GM19463 (cell line): ENCODE measurements around the gene ZNF608.

ENCODE experiments used
- ATAC-seq: cut with Tn5 transposase; IDR thresholded peaks from one replicate; pipeline ENCODE4 v1.9.1; 2021; ENCODE audit warnings: mild to moderate bottlenecking, moderate library complexity; ENCODE audit not compliant: unreplicated experiment

ZNF608 gene

GRCh38 chr5:124754206-124754927 is 7.9 kb upstream of the ZNF608 start:
- ATAC-seq: no peak

GRCh38 chr5:124752854-124753720 is 6.6 kb upstream of the ZNF608 start:
- no peak for ATAC-seq

- no peak for ATAC-seq
These were observed 4.6 kb upstream of the ZNF608 start for GRCh38 chr5:124751031-124751430.

GRCh38 chr5:124748687-124749594 is 2.5 kb upstream of the ZNF608 start:
- ATAC-seq: peak; percentile 84

GRCh38 chr5:124747791-124748686 is 1.6 kb upstream of the ZNF608 start:
- peak; percentile 43 for ATAC-seq

- no peak for ATAC-seq
These were observed 714 bp upstream of the ZNF608 start for GRCh38 chr5:124746916-124747790.

- ATAC-seq: no peak
These were observed 1.2 kb downstream of the ZNF608 start for GRCh38 chr5:124745007-124745927.

GRCh38 chr5:124744170-124744971 is 2.1 kb downstream of the ZNF608 start:
- no peak for ATAC-seq

GRCh38 chr5:124743602-124744169 is 2.8 kb downstream of the ZNF608 start:
- no peak for ATAC-seq

- ATAC-seq: no peak
These were observed 3.3 kb downstream of the ZNF608 start for GRCh38 chr5:124742983-124743601.

GRCh38 chr5:124742521-124742920 is 3.9 kb downstream of the ZNF608 start:
- ATAC-seq: no peak

- ATAC-seq: no peak
These were observed 4.5 kb downstream of the ZNF608 start for GRCh38 chr5:124741711-124742496.

GRCh38 chr5:124740991-124741583 is 5.4 kb downstream of the ZNF608 start:
- ATAC-seq: no peak

GRCh38 chr5:124740071-124740470 is 6.4 kb downstream of the ZNF608 start:
- no peak for ATAC-seq

- ATAC-seq: no peak
These were observed 6.8 kb downstream of the ZNF608 start for GRCh38 chr5:124739634-124740025.
